ENCODE results near the gene SUGP2.

- no peak for TF ChIP-seq POLR2AphosphoS5 (IDR thresholded peaks at IDR 0.05)
- TF ChIP-seq CTCF (IDR thresholded peaks at IDR 0.05), result no peak
- TF ChIP-seq POLR2A (IDR thresholded peaks at IDR 0.05), result no peak
- no peak for TF ChIP-seq EP300 (IDR thresholded peaks at IDR 0.05)
Observed at GRCh38 chr19:18992696-18993095, 40.6 kb downstream of the SUGP2 start.
